ENCODE measurements around the gene PIGK.
"Not testable (repeated sequence)": the region's sequence is repeated elsewhere in the genome, so short reads cannot be mapped to it uniquely, and the experiment has no call there.

Gene PIGK

DNA sequence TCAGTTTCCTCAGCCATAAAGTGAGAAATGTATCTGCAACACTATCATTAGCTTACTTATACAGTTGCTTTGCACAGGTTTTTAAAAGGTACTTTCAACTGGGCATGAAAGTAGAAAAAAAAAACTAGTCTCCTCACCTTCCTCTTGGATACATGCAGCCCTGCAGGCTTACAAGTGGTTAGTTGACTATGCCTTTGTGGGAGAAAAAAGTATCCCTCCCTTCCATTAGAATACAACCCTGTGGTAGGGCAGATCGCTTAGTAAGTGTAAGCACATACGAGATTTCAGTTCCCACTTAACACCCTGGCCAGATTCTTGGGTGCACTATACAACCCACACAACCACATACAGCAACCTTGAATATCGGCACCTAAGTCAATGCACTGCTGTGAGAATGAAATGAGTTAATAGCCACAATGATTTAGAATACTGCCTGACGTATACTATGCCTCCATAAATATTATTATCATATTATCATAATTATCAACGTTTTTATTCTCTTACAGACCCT is 54.7 kb downstream of the PIGK start:
- TF ChIP-seq ARNTL (CRISPR knock-in tag; IDR thresholded peaks at IDR 0.05; ENCODE audit: borderline replicate concordance, low read depth) (no peak), CSDC2 (CRISPR knock-in tag; IDR thresholded peaks at IDR 0.05) (no peak), ZFP30 (CRISPR knock-in tag; IDR thresholded peaks at IDR 0.05) (no peak), PPARA (CRISPR knock-in tag; IDR thresholded peaks at IDR 0.05; ENCODE audit: borderline replicate concordance) (no peak), GLIS3 (CRISPR knock-in tag; IDR thresholded peaks at IDR 0.05) (no peak), ZFP3 (CRISPR knock-in tag; IDR thresholded peaks at IDR 0.05) (no peak), RARB (CRISPR knock-in tag; IDR thresholded peaks at IDR 0.05) (no peak), ZNF565 (CRISPR knock-in tag; conservative IDR thresholded peaks at IDR 0.05; ENCODE audit: low read depth) (no peak), TCF4 (CRISPR knock-in tag; IDR thresholded peaks at IDR 0.05; ENCODE audit: borderline replicate concordance) (no peak), BACH2 (CRISPR knock-in tag; IDR thresholded peaks at IDR 0.05; ENCODE audit: borderline replicate concordance) (no peak), ESRRG (CRISPR knock-in tag; IDR thresholded peaks at IDR 0.05) (no peak), ZNF70 (CRISPR knock-in tag; IDR thresholded peaks at IDR 0.05) (no peak), OSR1 (CRISPR knock-in tag; IDR thresholded peaks at IDR 0.05) (no peak), TOX (CRISPR knock-in tag; IDR thresholded peaks at IDR 0.05; ENCODE audit: borderline replicate concordance) (no peak), ZC3H10 (CRISPR knock-in tag; IDR thresholded peaks at IDR 0.05) (no peak), SNAI2 (CRISPR knock-in tag; IDR thresholded peaks at IDR 0.05) (no peak), ZNF8 (CRISPR knock-in tag; IDR thresholded peaks at IDR 0.05) (no peak)
- TF ChIP-seq, protein P1, sequence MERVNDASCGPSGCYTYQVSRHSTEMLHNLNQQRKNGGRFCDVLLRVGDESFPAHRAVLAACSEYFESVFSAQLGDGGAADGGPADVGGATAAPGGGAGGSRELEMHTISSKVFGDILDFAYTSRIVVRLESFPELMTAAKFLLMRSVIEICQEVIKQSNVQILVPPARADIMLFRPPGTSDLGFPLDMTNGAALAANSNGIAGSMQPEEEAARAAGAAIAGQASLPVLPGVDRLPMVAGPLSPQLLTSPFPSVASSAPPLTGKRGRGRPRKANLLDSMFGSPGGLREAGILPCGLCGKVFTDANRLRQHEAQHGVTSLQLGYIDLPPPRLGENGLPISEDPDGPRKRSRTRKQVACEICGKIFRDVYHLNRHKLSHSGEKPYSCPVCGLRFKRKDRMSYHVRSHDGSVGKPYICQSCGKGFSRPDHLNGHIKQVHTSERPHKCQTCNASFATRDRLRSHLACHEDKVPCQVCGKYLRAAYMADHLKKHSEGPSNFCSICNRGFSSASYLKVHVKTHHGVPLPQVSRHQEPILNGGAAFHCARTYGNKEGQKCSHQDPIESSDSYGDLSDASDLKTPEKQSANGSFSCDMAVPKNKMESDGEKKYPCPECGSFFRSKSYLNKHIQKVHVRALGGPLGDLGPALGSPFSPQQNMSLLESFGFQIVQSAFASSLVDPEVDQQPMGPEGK (CRISPR knock-in tag; IDR thresholded peaks at IDR 0.05; ENCODE audit: borderline replicate concordance): no peak
- TF ChIP-seq, protein P2, sequence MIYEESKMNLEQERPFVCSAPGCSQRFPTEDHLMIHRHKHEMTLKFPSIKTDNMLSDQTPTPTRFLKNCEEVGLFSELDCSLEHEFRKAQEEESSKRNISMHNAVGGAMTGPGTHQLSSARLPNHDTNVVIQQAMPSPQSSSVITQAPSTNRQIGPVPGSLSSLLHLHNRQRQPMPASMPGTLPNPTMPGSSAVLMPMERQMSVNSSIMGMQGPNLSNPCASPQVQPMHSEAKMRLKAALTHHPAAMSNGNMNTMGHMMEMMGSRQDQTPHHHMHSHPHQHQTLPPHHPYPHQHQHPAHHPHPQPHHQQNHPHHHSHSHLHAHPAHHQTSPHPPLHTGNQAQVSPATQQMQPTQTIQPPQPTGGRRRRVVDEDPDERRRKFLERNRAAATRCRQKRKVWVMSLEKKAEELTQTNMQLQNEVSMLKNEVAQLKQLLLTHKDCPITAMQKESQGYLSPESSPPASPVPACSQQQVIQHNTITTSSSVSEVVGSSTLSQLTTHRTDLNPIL (CRISPR knock-in tag; IDR thresholded peaks at IDR 0.05; ENCODE audit: low read depth): no peak
- TF ChIP-seq, protein P3, sequence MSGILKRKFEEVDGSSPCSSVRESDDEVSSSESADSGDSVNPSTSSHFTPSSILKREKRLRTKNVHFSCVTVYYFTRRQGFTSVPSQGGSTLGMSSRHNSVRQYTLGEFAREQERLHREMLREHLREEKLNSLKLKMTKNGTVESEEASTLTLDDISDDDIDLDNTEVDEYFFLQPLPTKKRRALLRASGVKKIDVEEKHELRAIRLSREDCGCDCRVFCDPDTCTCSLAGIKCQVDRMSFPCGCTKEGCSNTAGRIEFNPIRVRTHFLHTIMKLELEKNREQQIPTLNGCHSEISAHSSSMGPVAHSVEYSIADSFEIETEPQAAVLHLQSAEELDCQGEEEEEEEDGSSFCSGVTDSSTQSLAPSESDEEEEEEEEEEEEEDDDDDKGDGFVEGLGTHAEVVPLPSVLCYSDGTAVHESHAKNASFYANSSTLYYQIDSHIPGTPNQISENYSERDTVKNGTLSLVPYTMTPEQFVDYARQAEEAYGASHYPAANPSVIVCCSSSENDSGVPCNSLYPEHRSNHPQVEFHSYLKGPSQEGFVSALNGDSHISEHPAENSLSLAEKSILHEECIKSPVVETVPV (CRISPR knock-in tag; IDR thresholded peaks at IDR 0.05): no peak
- no peak for ATAC-seq

DNA sequence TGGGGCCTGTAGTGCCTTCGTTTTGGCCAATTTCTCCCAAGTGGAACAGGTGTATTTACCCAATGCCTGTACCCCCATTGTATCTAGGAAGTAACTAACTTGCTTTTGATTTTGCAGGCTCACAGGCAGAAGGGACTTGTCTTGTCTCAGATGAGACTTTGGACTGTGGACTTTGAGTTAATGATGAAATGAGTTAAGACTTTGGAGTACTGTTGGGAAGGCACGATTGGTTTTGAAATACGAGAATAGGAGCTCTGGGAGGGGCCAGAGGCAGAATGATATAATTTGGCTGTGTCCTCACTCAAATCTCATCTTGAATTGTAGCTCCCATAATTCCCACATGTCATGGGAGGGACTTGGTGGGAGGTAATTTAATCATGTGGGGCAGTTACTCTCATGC is 59.5 kb downstream of the PIGK start:
- ATAC-seq: not testable (repeated sequence)

DNA sequence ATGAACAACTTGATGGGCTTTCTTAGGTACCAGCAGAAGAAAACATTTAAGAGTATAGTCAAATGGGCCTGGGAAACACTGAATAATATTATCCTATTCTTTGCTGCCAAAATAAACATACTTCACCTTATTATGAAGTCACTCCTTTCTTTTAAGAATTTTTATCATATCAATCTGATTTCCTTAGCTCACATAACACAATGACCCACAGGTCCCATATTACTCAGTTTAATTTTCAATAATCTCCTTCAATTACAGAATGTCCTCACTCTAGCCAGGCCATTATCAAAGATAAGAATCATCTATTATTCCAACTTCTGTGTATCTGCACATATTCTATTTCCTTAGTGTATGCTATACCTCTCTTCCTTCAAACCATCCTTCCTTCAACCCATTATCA is 63.0 kb downstream of the PIGK start:
- no peak for TF ChIP-seq ZNF565 (CRISPR knock-in tag; conservative IDR thresholded peaks at IDR 0.05; ENCODE audit: low read depth)
- TF ChIP-seq TCF4 (CRISPR knock-in tag; IDR thresholded peaks at IDR 0.05; ENCODE audit: borderline replicate concordance): no peak
- peak; percentile 34; the same call in 1 of the 2 replicates for TF ChIP-seq ZFP3 (CRISPR knock-in tag; IDR thresholded peaks at IDR 0.05)
- TF ChIP-seq ISL1 (CRISPR knock-in tag; IDR thresholded peaks at IDR 0.05): peak; percentile 81
- ATAC-seq: no peak

DNA sequence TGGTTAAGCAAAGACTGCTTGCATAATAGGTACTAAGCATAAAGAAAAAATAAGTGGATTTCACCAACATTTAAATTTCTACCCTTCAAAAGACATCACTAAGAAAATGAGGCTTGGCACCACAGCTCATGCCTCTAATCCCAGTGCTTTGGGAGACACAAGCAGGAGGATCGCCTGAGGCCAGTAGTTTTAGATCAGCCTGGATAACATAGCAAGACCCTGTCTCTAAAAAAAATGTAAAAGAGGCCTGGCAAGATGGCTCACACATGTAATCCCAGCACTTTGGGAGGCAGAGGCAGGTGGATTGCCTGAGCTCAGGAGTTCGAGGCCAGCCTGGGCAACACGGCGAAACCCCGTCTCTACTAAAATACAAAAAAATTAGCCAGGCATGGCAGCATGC is 73.0 kb downstream of the PIGK start:
- ATAC-seq: no peak
- TF ChIP-seq PPARA (CRISPR knock-in tag; IDR thresholded peaks at IDR 0.05; ENCODE audit: borderline replicate concordance) (no peak), ZNF565 (CRISPR knock-in tag; conservative IDR thresholded peaks at IDR 0.05; ENCODE audit: low read depth) (no peak), BACH2 (CRISPR knock-in tag; IDR thresholded peaks at IDR 0.05; ENCODE audit: borderline replicate concordance) (no peak), ESRRG (CRISPR knock-in tag; IDR thresholded peaks at IDR 0.05) (no peak), ZFP3 (CRISPR knock-in tag; IDR thresholded peaks at IDR 0.05) (no peak), TOX (CRISPR knock-in tag; IDR thresholded peaks at IDR 0.05; ENCODE audit: borderline replicate concordance) (no peak), TCF4 (CRISPR knock-in tag; IDR thresholded peaks at IDR 0.05; ENCODE audit: borderline replicate concordance) (no peak)
- TF ChIP-seq, protein P4, sequence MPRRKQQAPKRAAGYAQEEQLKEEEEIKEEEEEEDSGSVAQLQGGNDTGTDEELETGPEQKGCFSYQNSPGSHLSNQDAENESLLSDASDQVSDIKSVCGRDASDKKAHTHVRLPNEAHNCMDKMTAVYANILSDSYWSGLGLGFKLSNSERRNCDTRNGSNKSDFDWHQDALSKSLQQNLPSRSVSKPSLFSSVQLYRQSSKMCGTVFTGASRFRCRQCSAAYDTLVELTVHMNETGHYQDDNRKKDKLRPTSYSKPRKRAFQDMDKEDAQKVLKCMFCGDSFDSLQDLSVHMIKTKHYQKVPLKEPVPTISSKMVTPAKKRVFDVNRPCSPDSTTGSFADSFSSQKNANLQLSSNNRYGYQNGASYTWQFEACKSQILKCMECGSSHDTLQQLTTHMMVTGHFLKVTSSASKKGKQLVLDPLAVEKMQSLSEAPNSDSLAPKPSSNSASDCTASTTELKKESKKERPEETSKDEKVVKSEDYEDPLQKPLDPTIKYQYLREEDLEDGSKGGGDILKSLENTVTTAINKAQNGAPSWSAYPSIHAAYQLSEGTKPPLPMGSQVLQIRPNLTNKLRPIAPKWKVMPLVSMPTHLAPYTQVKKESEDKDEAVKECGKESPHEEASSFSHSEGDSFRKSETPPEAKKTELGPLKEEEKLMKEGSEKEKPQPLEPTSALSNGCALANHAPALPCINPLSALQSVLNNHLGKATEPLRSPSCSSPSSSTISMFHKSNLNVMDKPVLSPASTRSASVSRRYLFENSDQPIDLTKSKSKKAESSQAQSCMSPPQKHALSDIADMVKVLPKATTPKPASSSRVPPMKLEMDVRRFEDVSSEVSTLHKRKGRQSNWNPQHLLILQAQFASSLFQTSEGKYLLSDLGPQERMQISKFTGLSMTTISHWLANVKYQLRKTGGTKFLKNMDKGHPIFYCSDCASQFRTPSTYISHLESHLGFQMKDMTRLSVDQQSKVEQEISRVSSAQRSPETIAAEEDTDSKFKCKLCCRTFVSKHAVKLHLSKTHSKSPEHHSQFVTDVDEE (CRISPR knock-in tag; IDR thresholded peaks at IDR 0.05): no peak
- TF ChIP-seq, protein P5, sequence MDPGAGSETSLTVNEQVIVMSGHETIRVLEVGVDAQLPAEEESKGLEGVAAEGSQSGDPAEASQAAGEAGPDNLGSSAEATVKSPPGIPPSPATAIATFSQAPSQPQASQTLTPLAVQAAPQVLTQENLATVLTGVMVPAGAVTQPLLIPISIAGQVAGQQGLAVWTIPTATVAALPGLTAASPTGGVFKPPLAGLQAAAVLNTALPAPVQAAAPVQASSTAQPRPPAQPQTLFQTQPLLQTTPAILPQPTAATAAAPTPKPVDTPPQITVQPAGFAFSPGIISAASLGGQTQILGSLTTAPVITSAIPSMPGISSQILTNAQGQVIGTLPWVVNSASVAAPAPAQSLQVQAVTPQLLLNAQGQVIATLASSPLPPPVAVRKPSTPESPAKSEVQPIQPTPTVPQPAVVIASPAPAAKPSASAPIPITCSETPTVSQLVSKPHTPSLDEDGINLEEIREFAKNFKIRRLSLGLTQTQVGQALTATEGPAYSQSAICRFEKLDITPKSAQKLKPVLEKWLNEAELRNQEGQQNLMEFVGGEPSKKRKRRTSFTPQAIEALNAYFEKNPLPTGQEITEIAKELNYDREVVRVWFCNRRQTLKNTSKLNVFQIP (CRISPR knock-in tag; IDR thresholded peaks at IDR 0.05; ENCODE audit: borderline replicate concordance, low read depth): no peak

Data from SK-N-SH treated with all-trans-retinoic acid at 6 μM for 48 hours (cell line).